PC-9 (cell line): ENCODE measurements around the gene CACNB4.

Source experiments
- CTCF ChIP-seq: fragments of 200-600 bp; sonication (generic); conservative IDR thresholded peaks from 2 replicates; pipeline ENCODE4 v1.6.1; 2017; ENCODE audit warnings: mixed run types, antibody characterized with exemption, mild to moderate bottlenecking, moderate library complexity
- EZH2 ChIP-seq: fragments of 200-600 bp; sonication (generic); IDR thresholded peaks from 2 replicates; pipeline ENCODE4 v1.8.0; 2017; ENCODE audit warnings: antibody characterized with exemption, low read depth

- TF ChIP-seq EZH2 = peak; percentile 30; the same call in 1 of the 2 replicates
- TF ChIP-seq CTCF = no peak
These were observed 665 bp upstream of the CACNB4 start for GRCh38 chr2:152099367-152100050.
